ENCODE data around the gene KCNN4. TPM values are rescaled to one million over a fixed set of nuclear protein-coding genes. Genes with fewer than 3 reads are reported as not detected.

KCNN4 gene
- total RNA-seq, 1 experiment from 2014 or later: 45.9 TPM

DNA sequence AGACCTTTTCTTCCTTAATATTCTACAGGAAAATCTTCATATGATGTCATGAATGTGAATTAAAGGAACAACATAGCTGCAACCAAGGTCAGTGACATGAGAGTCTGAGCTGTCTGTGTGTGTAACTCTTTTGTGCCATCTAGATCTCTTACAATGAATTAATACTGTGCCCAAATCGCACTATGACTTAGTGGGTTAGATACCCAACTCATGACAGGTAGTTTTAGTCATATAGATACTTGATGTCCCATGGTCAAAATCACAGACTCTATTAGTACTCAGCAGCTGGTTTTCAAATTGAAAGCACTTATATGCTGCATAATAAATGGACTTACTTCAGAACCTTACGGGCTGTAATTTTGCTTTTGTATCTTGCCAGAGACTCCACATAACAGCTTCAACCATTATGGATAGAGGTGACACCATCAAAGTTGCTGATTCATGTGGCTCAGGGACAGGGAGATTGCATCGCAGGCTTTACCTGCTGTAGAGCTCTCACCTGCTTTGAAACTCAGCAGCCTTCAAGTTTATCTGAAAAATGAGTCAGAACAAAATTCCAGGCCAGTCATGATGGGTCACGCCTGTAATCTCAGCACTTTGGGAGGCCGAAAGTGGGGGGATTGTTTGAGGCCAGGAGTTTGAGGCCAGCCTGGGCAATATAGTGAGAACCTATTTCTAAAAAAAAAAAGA lies 34.0 kb upstream of the KCNN4 start:
- Mint-ChIP-seq H3K4me1 (ENCODE audit: insufficient read depth, unreplicated experiment) (peaks cover 6% of the 10 kb centered on the region), H3K36me3 (ENCODE audit: insufficient read depth, unreplicated experiment) (no peaks in the 10 kb centered on the region), H3K27me3 (ENCODE audit: insufficient read depth, unreplicated experiment) (peaks cover 11% of the 10 kb centered on the region), H3K9me3 (ENCODE audit: unreplicated experiment) (peaks cover 5% of the 10 kb centered on the region), H3K27ac (ENCODE audit: low read depth, unreplicated experiment) (no peak overlapping the region), H3K4me3 (ENCODE audit: unreplicated experiment) (no peak overlapping the region)
- TF ChIP-seq, protein P1, sequence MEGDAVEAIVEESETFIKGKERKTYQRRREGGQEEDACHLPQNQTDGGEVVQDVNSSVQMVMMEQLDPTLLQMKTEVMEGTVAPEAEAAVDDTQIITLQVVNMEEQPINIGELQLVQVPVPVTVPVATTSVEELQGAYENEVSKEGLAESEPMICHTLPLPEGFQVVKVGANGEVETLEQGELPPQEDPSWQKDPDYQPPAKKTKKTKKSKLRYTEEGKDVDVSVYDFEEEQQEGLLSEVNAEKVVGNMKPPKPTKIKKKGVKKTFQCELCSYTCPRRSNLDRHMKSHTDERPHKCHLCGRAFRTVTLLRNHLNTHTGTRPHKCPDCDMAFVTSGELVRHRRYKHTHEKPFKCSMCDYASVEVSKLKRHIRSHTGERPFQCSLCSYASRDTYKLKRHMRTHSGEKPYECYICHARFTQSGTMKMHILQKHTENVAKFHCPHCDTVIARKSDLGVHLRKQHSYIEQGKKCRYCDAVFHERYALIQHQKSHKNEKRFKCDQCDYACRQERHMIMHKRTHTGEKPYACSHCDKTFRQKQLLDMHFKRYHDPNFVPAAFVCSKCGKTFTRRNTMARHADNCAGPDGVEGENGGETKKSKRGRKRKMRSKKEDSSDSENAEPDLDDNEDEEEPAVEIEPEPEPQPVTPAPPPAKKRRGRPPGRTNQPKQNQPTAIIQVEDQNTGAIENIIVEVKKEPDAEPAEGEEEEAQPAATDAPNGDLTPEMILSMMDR (IDR thresholded peaks at IDR 0.05; ENCODE audit: unreplicated experiment): no peak
- intact Hi-C loops (cut with micrococcal nuclease): loop anchor here (10.0 kb wide), 1 partner anchor 370 kb away; no protein-coding TSS in a partner anchor
- CTCF ChIA-PET: interaction anchor here (0.6 to 1.2 kb wide), 2 partner anchors 70 to 287 kb away, joined by 3 to 5 read pairs; no protein-coding TSS in a partner anchor
- no TSS peak for BruUV-seq (replicated peaks)
- POLR2A ChIA-PET: interaction anchor here (0.6 to 1.4 kb wide), 5 partner anchors 12 to 739 kb away, joined by 3 to 8 read pairs (median 3); partner anchors contain the start of genes ZNF283 and ZNF576
- no peak for DNase-seq (ENCODE audit: unreplicated experiment)

DNA sequence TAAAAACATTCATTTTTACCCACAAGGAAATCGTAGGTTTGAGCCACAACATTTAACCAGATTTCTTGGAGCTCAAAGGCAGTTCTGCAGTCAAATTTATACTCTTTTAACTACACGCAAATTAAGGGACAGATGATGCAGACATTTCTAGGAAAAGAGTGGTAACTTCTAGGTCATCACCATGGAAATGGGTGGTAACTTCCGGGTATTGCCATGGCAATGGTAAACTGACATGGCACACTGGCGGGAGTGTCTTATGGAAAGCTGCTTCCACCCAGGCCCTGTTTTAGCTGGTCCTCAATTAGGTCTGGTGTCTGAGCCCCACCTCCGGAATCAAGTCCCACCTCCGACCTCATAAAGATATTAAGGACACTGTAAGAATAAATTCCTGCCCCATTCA lies 31.9 kb upstream of the KCNN4 start:
- TF ChIP-seq, protein P1 (IDR thresholded peaks at IDR 0.05; ENCODE audit: unreplicated experiment): no peak
- POLR2A ChIA-PET: no interaction called here

DNA sequence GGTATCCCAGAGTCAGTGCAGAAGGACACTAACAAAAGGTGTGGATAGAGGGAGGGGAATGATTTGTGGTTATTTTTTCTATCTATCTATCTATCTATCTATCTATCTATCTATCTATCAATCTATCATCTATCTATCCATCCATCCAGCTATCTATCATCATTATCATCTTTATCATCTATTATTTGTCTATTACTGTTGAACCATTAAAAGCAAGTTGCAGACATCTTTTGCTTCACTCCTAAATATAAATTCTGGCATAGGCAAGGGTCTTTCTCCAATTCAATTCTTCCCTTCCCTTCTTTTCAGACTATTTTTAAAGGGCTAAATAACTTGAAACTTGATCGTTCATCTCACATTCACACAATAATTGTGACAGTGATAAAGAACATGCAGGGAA lies 31.5 kb upstream of the KCNN4 start:
- Mint-ChIP-seq H3K4me1 (ENCODE audit: insufficient read depth, unreplicated experiment) (peaks cover 6% of the 10 kb centered on the region), H3K27ac (ENCODE audit: low read depth, unreplicated experiment) (no peak overlapping the region), H3K27me3 (ENCODE audit: insufficient read depth, unreplicated experiment) (peaks cover 11% of the 10 kb centered on the region), H3K9me3 (ENCODE audit: unreplicated experiment) (no peaks in the 10 kb centered on the region), H3K36me3 (ENCODE audit: insufficient read depth, unreplicated experiment) (no peaks in the 10 kb centered on the region), H3K4me3 (ENCODE audit: unreplicated experiment) (no peak overlapping the region)
- POLR2A ChIA-PET: interaction anchor here (0.8 kb wide), 1 partner anchor 25 kb away, joined by 3 read pairs; no protein-coding TSS in a partner anchor
- no peak for DNase-seq (ENCODE audit: unreplicated experiment)
- intact Hi-C loops (cut with micrococcal nuclease): loop anchor here (10.0 kb wide), 1 partner anchor 367 kb away; no protein-coding TSS in a partner anchor
- CTCF ChIA-PET: interaction anchor here (1.1 to 4.9 kb wide), 3 partner anchors 67 to 293 kb away, joined by 3 to 41 read pairs (median 3); no protein-coding TSS in a partner anchor
- TF ChIP-seq, protein P1 (IDR thresholded peaks at IDR 0.05; ENCODE audit: unreplicated experiment): no peak
- BruUV-seq (replicated peaks): no TSS peak

More for the DNA sequence above, 31.9 kb upstream of the KCNN4 start:
- intact Hi-C loops (cut with micrococcal nuclease): loop anchor here (10.0 kb wide), 1 partner anchor 368 kb away; no protein-coding TSS in a partner anchor
- no peaks in the 10 kb centered on the region for H3K9me3 Mint-ChIP-seq (ENCODE audit: unreplicated experiment)
- H3K4me1 Mint-ChIP-seq (ENCODE audit: insufficient read depth, unreplicated experiment): peaks cover 6% of the 10 kb centered on the region
- CTCF ChIA-PET: interaction anchor here (0.9 to 1.3 kb wide), 4 partner anchors 46 to 293 kb away, joined by 3 to 10 read pairs (median 3); no protein-coding TSS in a partner anchor
- no peak for DNase-seq (ENCODE audit: unreplicated experiment)
- no peak overlapping the region for H3K27ac Mint-ChIP-seq (ENCODE audit: low read depth, unreplicated experiment)
- H3K36me3 Mint-ChIP-seq (ENCODE audit: insufficient read depth, unreplicated experiment): no peaks in the 10 kb centered on the region
- no peak overlapping the region for H3K4me3 Mint-ChIP-seq (ENCODE audit: unreplicated experiment)
- peaks cover 11% of the 10 kb centered on the region for H3K27me3 Mint-ChIP-seq (ENCODE audit: insufficient read depth, unreplicated experiment)
- BruUV-seq (replicated peaks): no TSS peak

DNA sequence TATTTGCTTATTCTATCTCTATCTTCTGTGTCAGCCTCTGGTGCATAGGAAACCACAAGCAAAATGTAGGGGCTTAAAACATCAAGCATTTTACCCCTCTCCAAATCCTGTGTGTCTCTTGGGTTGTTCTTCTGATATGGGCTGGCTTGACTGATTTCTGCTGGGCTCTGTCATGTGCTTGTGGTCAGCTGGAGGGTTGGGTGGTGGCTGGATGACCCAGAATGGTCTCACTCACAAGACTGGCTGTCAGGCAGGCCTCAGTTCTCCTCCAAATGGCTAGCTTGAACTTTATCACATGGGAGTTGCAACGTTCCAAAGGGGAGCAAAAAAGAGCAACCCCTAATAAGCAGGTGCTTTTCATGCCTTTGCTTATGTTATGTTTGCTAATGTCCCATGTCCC lies 31.1 kb upstream of the KCNN4 start:
- Mint-ChIP-seq H3K4me3 (ENCODE audit: unreplicated experiment) (no peak overlapping the region), H3K27me3 (ENCODE audit: insufficient read depth, unreplicated experiment) (peaks cover 11% of the 10 kb centered on the region), H3K4me1 (ENCODE audit: insufficient read depth, unreplicated experiment) (peaks cover 6% of the 10 kb centered on the region), H3K27ac (ENCODE audit: low read depth, unreplicated experiment) (no peak overlapping the region), H3K9me3 (ENCODE audit: unreplicated experiment) (no peaks in the 10 kb centered on the region), H3K36me3 (ENCODE audit: insufficient read depth, unreplicated experiment) (no peaks in the 10 kb centered on the region)
- intact Hi-C loops (cut with micrococcal nuclease): loop anchor here (10.0 kb wide), 1 partner anchor 367 kb away; no protein-coding TSS in a partner anchor
- CTCF ChIA-PET: interaction anchor here (1.3 to 4.9 kb wide), 2 partner anchors 67 to 292 kb away, joined by 3 to 41 read pairs; no protein-coding TSS in a partner anchor
- POLR2A ChIA-PET: interaction anchor here (0.6 to 0.8 kb wide), 2 partner anchors 24 to 123 kb away, joined by 3 to 4 read pairs; partner anchors contain the start of gene ZNF45
- no TSS peak for BruUV-seq (replicated peaks)
- no peak for DNase-seq (ENCODE audit: unreplicated experiment)
- TF ChIP-seq, protein P1 (IDR thresholded peaks at IDR 0.05; ENCODE audit: unreplicated experiment): no peak
